SU-DHL-6 (cell line): ENCODE data around the gene SOAT2.

Experiments
- H2AFZ ChIP-seq: fragments of 200-600 bp; sonication (generic); 2 replicates; pipeline ENCODE4 v1.6.1; 2014; ENCODE audit warnings: low read depth, mild to moderate bottlenecking, moderate library complexity, mixed read lengths, antibody characterized with exemption, low read length; ENCODE audit not compliant: severe bottlenecking
- H3F3A ChIP-seq: fragments of 200-600 bp; shearing (Covaris generic); 2 replicates; pipeline ENCODE4 v1.6.0; 2016; ENCODE audit warnings: antibody characterized with exemption, mild to moderate bottlenecking; ENCODE audit not compliant: insufficient read depth
- H3K27ac ChIP-seq: fragments of 200-600 bp; sonication (generic); 2 replicates; pipeline ENCODE4 v1.5.1; 2016; ENCODE audit warnings: low read depth, mild to moderate bottlenecking, low read length, moderate library complexity, mixed read lengths
- H3K27me3 ChIP-seq: fragments of 200-600 bp; sonication (generic), shearing (Covaris generic); 2 replicates; pipeline ENCODE4 v1.6.0; 2014; ENCODE audit warnings: mild to moderate bottlenecking, low read length
- H3K36me3 ChIP-seq: fragments of 200-600 bp; sonication (generic); 2 replicates; pipeline ENCODE4 v1.6.1; 2014; ENCODE audit warnings: mild to moderate bottlenecking, low read length, mixed read lengths
- H3K4me2 ChIP-seq: fragments of 300-600, 200-600 bp; shearing (Covaris generic), sonication (generic); 2 replicates; pipeline ENCODE4 v1.6.0; 2014; ENCODE audit warnings: low read length, low read depth, mild to moderate bottlenecking; ENCODE audit not compliant: poor library complexity, severe bottlenecking
- H3K4me3 ChIP-seq: fragments of 200-600 bp; sonication (generic); 2 replicates; pipeline ENCODE4 v1.5.1; 2014; ENCODE audit warnings: antibody characterized with exemption, low read length, mild to moderate bottlenecking, mixed read lengths; ENCODE audit not compliant: insufficient read depth, poor library complexity, severe bottlenecking
- H3K79me2 ChIP-seq: fragments of 200-600 bp; sonication (generic); 2 replicates; pipeline ENCODE4 v1.6.1; 2014; ENCODE audit warnings: mild to moderate bottlenecking, low read length, moderate library complexity; ENCODE audit not compliant: insufficient read depth
- H3K9ac ChIP-seq: fragments of 200-600 bp; sonication (generic); 2 replicates; pipeline ENCODE4 v1.7.0; 2014; ENCODE audit warnings: mild to moderate bottlenecking, low read length
- H3K9me2 ChIP-seq: fragments of 200-600 bp; sonication (generic); replicated peaks from 2 replicates; pipeline ENCODE4 v1.6.1; 2014; ENCODE audit warnings: low read length; ENCODE audit not compliant: insufficient read depth
- H3K9me3 ChIP-seq: fragments of 200-600 bp; sonication (generic); 2 replicates; pipeline ENCODE4 v1.6.1; 2014; ENCODE audit warnings: low read length, mixed read lengths; ENCODE audit not compliant: insufficient read depth
- H4K20me1 ChIP-seq: fragments of 200-600 bp; sonication (generic); 2 replicates; pipeline ENCODE4 v1.6.1; 2014; ENCODE audit warnings: low read depth, mild to moderate bottlenecking, antibody characterized with exemption, low read length, moderate library complexity, mixed read lengths
- CTCF ChIP-seq: fragments of 200-600 bp; sonication (generic); IDR thresholded peaks from one replicate; pipeline ENCODE4 v1.5.1; 2017; ENCODE audit warnings: antibody characterized with exemption, mild to moderate bottlenecking, low read length, moderate library complexity; ENCODE audit not compliant: insufficient read depth, poor library complexity, severe bottlenecking
- EZH2phosphoT487 ChIP-seq: fragments of 200-600 bp; sonication (generic), shearing (Covaris generic); conservative IDR thresholded peaks from 2 replicates; pipeline ENCODE4 v1.6.1; 2018; ENCODE audit warnings: mild to moderate bottlenecking, antibody characterized with exemption, low read length, moderate library complexity, mixed read lengths

SOAT2 gene

GRCh38 chr12:53124352-53124723, 21.1 kb downstream of the SOAT2 start:
- H3K36me3 ChIP-seq: no peaks in the 10 kb centered on the region
- no peak overlapping the region for H3K9ac ChIP-seq
- TF ChIP-seq EZH2phosphoT487 (no peak), CTCF (no peak)
- H3K9me3 ChIP-seq: no peaks in the 10 kb centered on the region
- no peaks in the 10 kb centered on the region for H3K9me2 ChIP-seq
- no peaks in the 10 kb centered on the region for H3K79me2 ChIP-seq
- H3K27ac ChIP-seq: no peak overlapping the region
- H3K27me3 ChIP-seq: no peaks in the 10 kb centered on the region
- no peaks in the 10 kb centered on the region for H3F3A ChIP-seq
- H3K4me3 ChIP-seq: no peak overlapping the region
- H4K20me1 ChIP-seq: no peaks in the 10 kb centered on the region
- no peak overlapping the region for H2AFZ ChIP-seq
- no peak overlapping the region for H3K4me2 ChIP-seq

GRCh38 chr12:53127169-53127568, 23.9 kb downstream of the SOAT2 start:
- no peak overlapping the region for H3K27ac ChIP-seq
- no peaks in the 10 kb centered on the region for H3K36me3 ChIP-seq
- H4K20me1 ChIP-seq: no peaks in the 10 kb centered on the region
- no peaks in the 10 kb centered on the region for H3F3A ChIP-seq
- TF ChIP-seq EZH2phosphoT487 (no peak), CTCF (no peak)
- H3K9ac ChIP-seq: no peak overlapping the region
- H2AFZ ChIP-seq: no peak overlapping the region
- no peak overlapping the region for H3K4me2 ChIP-seq
- no peaks in the 10 kb centered on the region for H3K9me3 ChIP-seq
- H3K9me2 ChIP-seq: no peaks in the 10 kb centered on the region
- H3K27me3 ChIP-seq: no peaks in the 10 kb centered on the region
- no peaks in the 10 kb centered on the region for H3K79me2 ChIP-seq
- no peak overlapping the region for H3K4me3 ChIP-seq

DNA sequence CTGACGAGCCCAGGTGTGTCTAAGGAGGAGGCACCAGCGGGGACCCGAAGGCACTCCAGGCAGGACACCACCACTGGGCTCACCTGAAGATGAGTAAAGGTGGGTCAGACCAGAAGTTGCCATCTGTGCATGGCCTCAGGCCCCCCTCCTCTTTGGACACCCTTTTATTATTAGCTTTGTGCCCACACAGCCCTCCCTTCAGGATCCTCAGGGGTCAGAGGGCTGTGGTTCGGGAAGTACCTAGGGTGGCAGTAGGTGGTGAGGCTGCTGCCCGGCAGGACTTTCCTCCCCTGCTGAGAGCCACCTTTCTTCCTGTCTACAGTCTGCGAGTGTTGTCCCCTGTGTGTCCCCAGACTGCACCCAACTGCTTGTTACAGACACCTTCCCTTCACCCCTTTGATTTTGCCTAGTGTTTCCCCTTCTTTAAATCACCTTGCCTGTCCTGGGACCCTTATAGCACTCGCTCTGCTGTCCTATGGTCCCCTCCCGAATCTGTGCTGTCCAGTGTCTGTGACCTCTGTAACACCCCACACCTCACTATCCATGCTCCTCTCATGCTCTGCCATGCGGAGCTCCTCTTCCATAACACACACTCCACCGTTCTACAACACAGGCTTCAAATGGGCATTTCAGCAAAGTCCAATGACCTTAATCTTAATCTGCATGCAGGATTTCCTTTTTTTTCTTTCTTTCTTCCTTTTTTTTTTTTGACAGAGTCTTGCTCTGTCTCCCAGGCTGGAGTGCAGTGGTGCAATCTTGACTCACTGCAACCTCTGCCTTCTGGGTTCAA, 25.7 kb downstream of the SOAT2 start:
- Histone ChIP-seq H3K4me3 (no peak overlapping the region), H3K9me3 (no peaks in the 10 kb centered on the region), H3F3A (no peaks in the 10 kb centered on the region), H3K4me2 (no peak overlapping the region), H3K79me2 (no peaks in the 10 kb centered on the region), H3K27ac (no peak overlapping the region), H3K9me2 (no peaks in the 10 kb centered on the region), H3K27me3 (no peaks in the 10 kb centered on the region), H3K9ac (no peak overlapping the region), H2AFZ (no peak overlapping the region), H4K20me1 (no peaks in the 10 kb centered on the region), H3K36me3 (no peaks in the 10 kb centered on the region)
- TF ChIP-seq CTCF: no peak
- TF ChIP-seq EZH2phosphoT487: no peak
